UCSD-AML1 (cell line): ENCODE measurements around the gene STXBP5.
A peak's percentile ranks its signal among the peaks of the same experiment; 100 is the strongest.

Experiments
- DNase-seq: peaks from one replicate; lab custom pipeline; 2025; ENCODE audit not compliant: unreplicated experiment; lab: John Stamatoyannopoulos, UW

The STXBP5 gene

GRCh38 chr6:147204060-147204785, at the start of gene STXBP5:
STXBP5 (plus strand) TSS chr6:147204417; CDS start chr6:147204533, 116 bp downstream.
- DNase-seq: peak; percentile 93

GRCh38 chr6:147154454-147154853, 49.8 kb upstream of the STXBP5 start:
- DNase-seq: peak; percentile 10

- no peak for DNase-seq
Observed at GRCh38 chr6:147156218-147156617, 48.0 kb upstream of the STXBP5 start.

- no peak for DNase-seq
Observed at GRCh38 chr6:147156799-147157382, 47.3 kb upstream of the STXBP5 start.

GRCh38 chr6:147157930-147158329, 46.3 kb upstream of the STXBP5 start:
- DNase-seq: no peak

- no peak for DNase-seq
Observed at GRCh38 chr6:147158881-147159280, 45.3 kb upstream of the STXBP5 start.

- no peak for DNase-seq
Observed at GRCh38 chr6:147159536-147160374, 44.5 kb upstream of the STXBP5 start.

- no peak for DNase-seq
Observed at GRCh38 chr6:147160593-147160992, 43.6 kb upstream of the STXBP5 start.

GRCh38 chr6:147161253-147161973, 42.8 kb upstream of the STXBP5 start:
- DNase-seq: no peak

- DNase-seq: no peak
Observed at GRCh38 chr6:147161974-147162495, 42.2 kb upstream of the STXBP5 start.

- no peak for DNase-seq
Observed at GRCh38 chr6:147164761-147165160, 39.5 kb upstream of the STXBP5 start.

GRCh38 chr6:147166360-147166944, 37.8 kb upstream of the STXBP5 start:
- DNase-seq: peak; percentile 59

GRCh38 chr6:147166992-147167391, 37.2 kb upstream of the STXBP5 start:
- no peak for DNase-seq

GRCh38 chr6:147167576-147168461, 36.4 kb upstream of the STXBP5 start:
- no peak for DNase-seq

- DNase-seq: no peak
Observed at GRCh38 chr6:147169529-147169928, 34.7 kb upstream of the STXBP5 start.

- DNase-seq: no peak
Observed at GRCh38 chr6:147170269-147170668, 33.9 kb upstream of the STXBP5 start.

- no peak for DNase-seq
Observed at GRCh38 chr6:147173140-147173539, 31.1 kb upstream of the STXBP5 start.

GRCh38 chr6:147173675-147174308, 30.4 kb upstream of the STXBP5 start:
- DNase-seq: no peak

GRCh38 chr6:147176795-147177194, 27.4 kb upstream of the STXBP5 start:
- no peak for DNase-seq
